Mesenchymal stem cell (in vitro differentiated cells and primary cell): ENCODE results near the gene CFAP126.
"Not testable (repeated sequence)": the region's sequence is repeated elsewhere in the genome, so short reads cannot be mapped to it uniquely, and the experiment has no call there.

ENCODE experiments used
- DNase-seq: peaks from one replicate; pipeline ENCODE4 v3.0.0-alpha.2; 2013
- H2AFZ ChIP-seq: one replicate; pipeline ENCODE4 v1.6.1; 2013; ENCODE audit warnings: low read depth, mild to moderate bottlenecking, control low read depth, inconsistent platforms, low read length, moderate library complexity
- H2AK5ac ChIP-seq: 2 replicates; pipeline ENCODE4 v1.6.1; 2013; ENCODE audit warnings: low read length, moderate library complexity, mild to moderate bottlenecking, inconsistent platforms; ENCODE audit not compliant: severe bottlenecking
- H2BK120ac ChIP-seq: one replicate; pipeline ENCODE4 v1.6.1; 2013; ENCODE audit warnings: low read depth, mild to moderate bottlenecking, inconsistent platforms, low read length, moderate library complexity
- H2BK12ac ChIP-seq, 2 experiments: one replicate each; pipeline ENCODE4 v1.6.1; 2013; ENCODE audit warnings: inconsistent platforms in 2 of 2, low read length in 2 of 2, mild to moderate bottlenecking in 2 of 2, moderate library complexity in 2 of 2, control low read depth in 1 of 2
- H2BK15ac ChIP-seq: one replicate; pipeline ENCODE4 v1.6.1; 2013; ENCODE audit warnings: mild to moderate bottlenecking, low read depth, inconsistent platforms; ENCODE audit not compliant: poor library complexity, severe bottlenecking
- H2BK5ac ChIP-seq: 2 replicates; pipeline ENCODE4 v1.6.1; 2013; ENCODE audit warnings: low read depth, mild to moderate bottlenecking, low read length, control low read depth, inconsistent platforms; ENCODE audit not compliant: poor library complexity, severe bottlenecking
- H3K14ac ChIP-seq, 2 experiments: one replicate each; pipeline ENCODE4 v1.6.1; 2013; ENCODE audit warnings: inconsistent platforms in 2 of 2, low read length in 2 of 2, control low read depth in 1 of 2, mild to moderate bottlenecking in 1 of 2, moderate library complexity in 1 of 2
- H3K18ac ChIP-seq, 2 experiments: one replicate each; pipeline ENCODE4 v1.6.1; 2013; ENCODE audit warnings: inconsistent platforms in 2 of 2, low read length in 2 of 2, control low read depth in 1 of 2, low read depth in 1 of 2, mild to moderate bottlenecking in 1 of 2
- H3K23ac ChIP-seq, 2 experiments: one replicate each; pipeline ENCODE4 v1.6.1; 2013; ENCODE audit warnings: inconsistent platforms in 2 of 2, low read length in 2 of 2, mild to moderate bottlenecking in 2 of 2, moderate library complexity in 2 of 2, control low read depth in 1 of 2
- H3K27ac ChIP-seq: 2 replicates; pipeline ENCODE4 v1.5.1; 2013; ENCODE audit warnings: mild to moderate bottlenecking, moderate library complexity, low read length, control low read depth, inconsistent platforms; ENCODE audit not compliant: poor library complexity, severe bottlenecking
- H3K27me3 ChIP-seq, 2 experiments: 2 replicates each; pipeline versions ENCODE4 v1.6.1 to v1.7.0; 2013; ENCODE audit warnings: low read length in 2 of 2, mild to moderate bottlenecking in 2 of 2, moderate library complexity in 2 of 2, control low read depth in 1 of 2, inconsistent platforms in 1 of 2; ENCODE audit not compliant: control insufficient read depth in 1 of 2, insufficient read depth in 1 of 2
- H3K36me3 ChIP-seq, 2 experiments: 2 replicates each; pipeline versions ENCODE4 v1.6.1 to v1.7.0; 2013; ENCODE audit warnings: low read length in 2 of 2, control low read depth in 1 of 2, inconsistent platforms in 1 of 2, low read depth in 1 of 2, mild to moderate bottlenecking in 1 of 2; ENCODE audit not compliant: insufficient read depth in 2 of 2, control insufficient read depth in 1 of 2
- H3K4ac ChIP-seq, 2 experiments: one replicate each; pipeline ENCODE4 v1.6.1; 2013; ENCODE audit warnings: inconsistent platforms in 2 of 2, low read length in 2 of 2, mild to moderate bottlenecking in 2 of 2, moderate library complexity in 2 of 2, control low read depth in 1 of 2, low read depth in 1 of 2
- H3K4me1 ChIP-seq: 2 replicates; pipeline ENCODE4 v1.6.1; 2013; ENCODE audit warnings: low read depth, low read length, control low read depth; ENCODE audit not compliant: control insufficient read depth, insufficient read depth
- H3K4me2 ChIP-seq: 2 replicates; pipeline ENCODE4 v1.6.1; 2013; ENCODE audit warnings: low read length, mild to moderate bottlenecking, inconsistent platforms; ENCODE audit not compliant: poor library complexity, severe bottlenecking
- H3K4me3 ChIP-seq, 2 experiments: 2 replicates each; pipeline versions ENCODE4 v1.5.1 to v1.7.0; 2013; ENCODE audit warnings: low read length in 2 of 2, mild to moderate bottlenecking in 2 of 2, control low read depth in 1 of 2, low read depth in 1 of 2; ENCODE audit not compliant: insufficient read depth in 1 of 2
- H3K79me1 ChIP-seq: replicated peaks from 2 replicates; pipeline ENCODE4 v1.6.1; 2013; ENCODE audit warnings: mild to moderate bottlenecking, control low read depth, low read length, inconsistent platforms; ENCODE audit not compliant: poor library complexity, severe bottlenecking
- H3K9ac ChIP-seq: 2 replicates; pipeline ENCODE4 v1.7.0; 2013; ENCODE audit warnings: mild to moderate bottlenecking, low read length, moderate library complexity
- H3K9me3 ChIP-seq: 2 replicates; pipeline ENCODE4 v1.7.0; 2013; ENCODE audit warnings: mild to moderate bottlenecking, low read length; ENCODE audit not compliant: control insufficient read depth
- H4K8ac ChIP-seq: one replicate; pipeline ENCODE4 v1.6.1; 2013; ENCODE audit warnings: inconsistent platforms, mild to moderate bottlenecking, low read length, moderate library complexity
- H4K91ac ChIP-seq: one replicate; pipeline ENCODE4 v1.6.1; 2013; ENCODE audit warnings: mild to moderate bottlenecking, low read length, inconsistent platforms
- WGBS: methylation state at CpG from one replicate; pipeline ENCODE4 v1.1.7; 2013; ENCODE audit warnings: mixed read lengths; 5-methylcytosine and 5-hydroxymethylcytosine counted together

The CFAP126 gene

GRCh38 chr1:161402446-161402845 lies 34.8 kb upstream of the CFAP126 start:
- H2BK120ac ChIP-seq = no peak overlapping the region
- H2AFZ ChIP-seq = no peak overlapping the region
- H3K18ac ChIP-seq = no peak overlapping the region
- no peak overlapping the region for H3K9ac ChIP-seq
- no peak overlapping the region for H2BK12ac ChIP-seq
- no peaks in the 10 kb centered on the region for H3K79me1 ChIP-seq
- no peak for DNase-seq
- no peak overlapping the region for H2BK15ac ChIP-seq
- H3K4ac ChIP-seq = no peak overlapping the region
- peaks cover 3% of the 10 kb centered on the region for H3K4me1 ChIP-seq
- no peak overlapping the region for H3K4me2 ChIP-seq
- no peaks in the 10 kb centered on the region for H3K27me3 ChIP-seq
- no peak overlapping the region for H3K27ac ChIP-seq
- no peak overlapping the region for H4K91ac ChIP-seq
- H3K4me3 ChIP-seq = peak overlapping the region in 1 of 2 experiments; percentile 13
- H3K23ac ChIP-seq = no peak overlapping the region
- no peak overlapping the region for H2BK5ac ChIP-seq
- WGBS = 92% methylated on average over 3 of the region's 3 CpGs
- H2AK5ac ChIP-seq = no peak overlapping the region
- no peak overlapping the region for H3K14ac ChIP-seq
- H3K36me3 ChIP-seq = no peaks in the 10 kb centered on the region
- no peaks in the 10 kb centered on the region for H3K9me3 ChIP-seq
- H4K8ac ChIP-seq = no peak overlapping the region

GRCh38 chr1:161399257-161399998 lies 31.8 kb upstream of the CFAP126 start:
- H3K18ac ChIP-seq = peak overlapping the region; percentile 91 to 97
- H2AFZ ChIP-seq = peak overlapping the region; percentile 85
- peak overlapping the region; percentile 51 for H2AK5ac ChIP-seq
- H3K4me3 ChIP-seq = peak overlapping the region; percentile 85 to 87
- H2BK15ac ChIP-seq = peak overlapping the region; percentile 84
- peak overlapping the region; percentile 96 for H2BK5ac ChIP-seq
- H2BK120ac ChIP-seq = peak overlapping the region; percentile 82
- peak overlapping the region; percentile 77 to 95 for H3K4ac ChIP-seq
- no peaks in the 10 kb centered on the region for H3K79me1 ChIP-seq
- H3K36me3 ChIP-seq = no peaks in the 10 kb centered on the region
- peaks cover 3% of the 10 kb centered on the region for H3K4me1 ChIP-seq
- peak overlapping the region; percentile 98 for H4K8ac ChIP-seq
- peak overlapping the region in 1 of 2 experiments; percentile 75 for H3K14ac ChIP-seq
- H3K9me3 ChIP-seq = no peaks in the 10 kb centered on the region
- H2BK12ac ChIP-seq = peak overlapping the region in 1 of 2 experiments; percentile 83
- no peaks in the 10 kb centered on the region for H3K27me3 ChIP-seq
- peak overlapping the region; percentile 91 for H4K91ac ChIP-seq
- H3K9ac ChIP-seq = peak overlapping the region; percentile 95
- H3K4me2 ChIP-seq = peak overlapping the region; percentile 89
- peak overlapping the region; percentile 93 for H3K27ac ChIP-seq
- under 1% methylated on average over 53 of the region's 53 CpGs for WGBS
- peak; percentile 95 for DNase-seq
- no peak overlapping the region for H3K23ac ChIP-seq

DNA sequence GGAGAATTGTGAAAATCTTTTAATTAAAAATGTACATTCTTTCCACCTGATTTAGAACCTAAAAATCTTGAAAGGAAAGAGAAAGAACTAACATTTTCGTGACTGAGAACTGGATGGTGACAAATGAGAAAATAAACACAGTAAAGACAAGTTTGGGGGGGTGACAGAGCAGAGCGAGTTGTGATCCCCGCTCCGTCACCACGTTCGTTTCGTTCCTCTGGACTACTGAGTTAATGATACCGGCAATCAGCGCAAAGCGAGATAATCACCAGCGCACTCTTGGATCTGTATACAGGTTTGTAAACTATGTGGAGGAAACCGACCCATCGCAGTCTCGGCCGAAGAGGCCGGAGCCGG lies 31.2 kb upstream of the CFAP126 start:
- 52% methylated on average over 17 of the region's 17 CpGs for WGBS
- Histone ChIP-seq H3K36me3 (no peaks in the 10 kb centered on the region), H2BK12ac (no peak overlapping the region), H3K27ac (peak overlapping the region; percentile 93), H3K79me1 (no peaks in the 10 kb centered on the region), H3K9me3 (no peaks in the 10 kb centered on the region), H3K9ac (peak overlapping the region; percentile 95), H3K14ac (no peak overlapping the region), H3K4me1 (peaks cover 3% of the 10 kb centered on the region), H2BK15ac (no peak overlapping the region), H3K23ac (no peak overlapping the region), H2BK5ac (peak overlapping the region; percentile 96), H2AK5ac (no peak overlapping the region), H4K91ac (peak overlapping the region; percentile 80), H2BK120ac (peak overlapping the region; percentile 82), H3K4me3 (peak overlapping the region; percentile 68 to 85), H3K27me3 (no peaks in the 10 kb centered on the region), H3K4me2 (peak overlapping the region; percentile 89), H3K4ac (peak overlapping the region; percentile 77 to 95), H3K18ac (peak overlapping the region in 1 of 2 experiments; percentile 91), H2AFZ (peak overlapping the region; percentile 72), H4K8ac (peak overlapping the region; percentile 98)
- DNase-seq = no peak

DNA sequence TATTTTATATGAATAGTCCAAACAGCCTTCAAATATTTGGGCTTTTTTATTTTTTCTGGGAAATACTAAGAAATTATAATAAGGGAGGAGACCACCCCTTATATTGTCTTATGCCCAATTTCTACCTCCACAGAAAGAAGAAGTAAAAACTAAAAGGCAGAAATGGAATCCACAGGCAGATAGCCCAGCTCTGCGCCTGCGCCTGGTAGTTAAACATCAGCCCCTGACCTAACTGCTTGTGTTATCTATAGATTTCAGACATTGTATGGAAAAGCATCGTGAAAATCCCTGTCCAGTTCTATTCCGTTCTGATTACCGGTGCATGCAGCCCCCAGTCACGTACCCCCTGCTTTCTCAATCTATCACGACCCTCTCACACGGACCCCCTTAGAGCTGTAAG lies 29.4 kb upstream of the CFAP126 start:
- not testable (repeated sequence) for H2AFZ ChIP-seq, H3K27me3 ChIP-seq, DNase-seq, H3K14ac ChIP-seq, H3K4me2 ChIP-seq, H2BK120ac ChIP-seq, H2BK15ac ChIP-seq, H2BK5ac ChIP-seq, H3K79me1 ChIP-seq, H4K8ac ChIP-seq, H3K18ac ChIP-seq, H3K27ac ChIP-seq, H2BK12ac ChIP-seq, H3K9ac ChIP-seq, H3K4ac ChIP-seq, H3K36me3 ChIP-seq, H3K23ac ChIP-seq, H4K91ac ChIP-seq, H2AK5ac ChIP-seq, H3K9me3 ChIP-seq, H3K4me3 ChIP-seq, H3K4me1 ChIP-seq
- WGBS = 97% methylated on average over 8 of the region's 8 CpGs
